PFSK-1 (cell line): ENCODE data around the gene PARN.

Experiments
- POLR2AphosphoS5 ChIP-seq: IDR thresholded peaks from 2 replicates; pipeline ENCODE4 v1.6.1; 2012; ENCODE audit warnings: low read depth, mild to moderate bottlenecking, control low read depth, low read length, moderate library complexity
- SIN3A ChIP-seq: IDR thresholded peaks from 2 replicates; pipeline ENCODE4 v1.6.1; 2012; ENCODE audit warnings: mild to moderate bottlenecking, low read length, moderate library complexity, borderline replicate concordance; ENCODE audit not compliant: insufficient read depth
- TAF1 ChIP-seq: IDR thresholded peaks from 2 replicates; pipeline ENCODE4 v1.6.1; 2012; ENCODE audit warnings: low read length, control low read depth, borderline replicate concordance; ENCODE audit not compliant: insufficient read depth
- TF ChIP-seq, protein P1 (sequence below), 2 experiments: IDR thresholded peaks; 2 replicates each; pipeline versions ENCODE4 v1.6.1 to v1.8.0; 2011 to 2012; ENCODE audit warnings: low read depth in 2 of 2, low read length in 2 of 2, control low read depth in 1 of 2, inconsistent platforms in 1 of 2, mild to moderate bottlenecking in 1 of 2, moderate library complexity in 1 of 2; ENCODE audit not compliant: insufficient read depth in 1 of 2

DNA sequence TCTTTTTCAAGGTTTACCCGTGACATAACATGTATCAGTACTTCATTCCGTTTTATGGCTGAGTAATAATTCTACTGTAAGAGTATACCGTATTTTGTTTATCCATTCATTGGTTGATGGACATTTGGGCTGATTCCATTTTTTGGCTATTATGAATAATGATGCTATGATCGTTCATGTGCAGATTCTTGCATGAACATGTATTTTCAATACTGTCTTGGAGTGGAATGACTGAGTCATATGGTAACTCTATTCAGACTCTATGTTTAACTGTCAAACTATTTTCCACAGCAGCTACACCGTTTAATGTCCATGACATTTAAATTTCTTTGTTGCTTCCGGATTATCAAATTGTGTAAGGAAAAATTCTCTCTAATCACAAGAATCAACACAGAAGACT lies 20.6 kb upstream of the PARN start:
- TF ChIP-seq TAF1 (no peak), POLR2AphosphoS5 (no peak), SIN3A (no peak)
- TF ChIP-seq, protein P1, sequence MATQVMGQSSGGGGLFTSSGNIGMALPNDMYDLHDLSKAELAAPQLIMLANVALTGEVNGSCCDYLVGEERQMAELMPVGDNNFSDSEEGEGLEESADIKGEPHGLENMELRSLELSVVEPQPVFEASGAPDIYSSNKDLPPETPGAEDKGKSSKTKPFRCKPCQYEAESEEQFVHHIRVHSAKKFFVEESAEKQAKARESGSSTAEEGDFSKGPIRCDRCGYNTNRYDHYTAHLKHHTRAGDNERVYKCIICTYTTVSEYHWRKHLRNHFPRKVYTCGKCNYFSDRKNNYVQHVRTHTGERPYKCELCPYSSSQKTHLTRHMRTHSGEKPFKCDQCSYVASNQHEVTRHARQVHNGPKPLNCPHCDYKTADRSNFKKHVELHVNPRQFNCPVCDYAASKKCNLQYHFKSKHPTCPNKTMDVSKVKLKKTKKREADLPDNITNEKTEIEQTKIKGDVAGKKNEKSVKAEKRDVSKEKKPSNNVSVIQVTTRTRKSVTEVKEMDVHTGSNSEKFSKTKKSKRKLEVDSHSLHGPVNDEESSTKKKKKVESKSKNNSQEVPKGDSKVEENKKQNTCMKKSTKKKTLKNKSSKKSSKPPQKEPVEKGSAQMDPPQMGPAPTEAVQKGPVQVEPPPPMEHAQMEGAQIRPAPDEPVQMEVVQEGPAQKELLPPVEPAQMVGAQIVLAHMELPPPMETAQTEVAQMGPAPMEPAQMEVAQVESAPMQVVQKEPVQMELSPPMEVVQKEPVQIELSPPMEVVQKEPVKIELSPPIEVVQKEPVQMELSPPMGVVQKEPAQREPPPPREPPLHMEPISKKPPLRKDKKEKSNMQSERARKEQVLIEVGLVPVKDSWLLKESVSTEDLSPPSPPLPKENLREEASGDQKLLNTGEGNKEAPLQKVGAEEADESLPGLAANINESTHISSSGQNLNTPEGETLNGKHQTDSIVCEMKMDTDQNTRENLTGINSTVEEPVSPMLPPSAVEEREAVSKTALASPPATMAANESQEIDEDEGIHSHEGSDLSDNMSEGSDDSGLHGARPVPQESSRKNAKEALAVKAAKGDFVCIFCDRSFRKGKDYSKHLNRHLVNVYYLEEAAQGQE (IDR thresholded peaks at IDR 0.05; ENCODE audit: insufficient read depth in 1 of 2, low read depth in 2 of 2, low read length in 2 of 2), result no peak
